GM21515 (cell line): ENCODE results near the gene GM2A.
"Not testable (repeated sequence)": the region's sequence is repeated elsewhere in the genome, so short reads cannot be mapped to it uniquely, and the experiment has no call there.

Experiments used
- ATAC-seq: cut with Tn5 transposase; IDR thresholded peaks from one replicate; pipeline ENCODE4 v1.9.1; 2021; ENCODE audit not compliant: unreplicated experiment

Gene GM2A

DNA sequence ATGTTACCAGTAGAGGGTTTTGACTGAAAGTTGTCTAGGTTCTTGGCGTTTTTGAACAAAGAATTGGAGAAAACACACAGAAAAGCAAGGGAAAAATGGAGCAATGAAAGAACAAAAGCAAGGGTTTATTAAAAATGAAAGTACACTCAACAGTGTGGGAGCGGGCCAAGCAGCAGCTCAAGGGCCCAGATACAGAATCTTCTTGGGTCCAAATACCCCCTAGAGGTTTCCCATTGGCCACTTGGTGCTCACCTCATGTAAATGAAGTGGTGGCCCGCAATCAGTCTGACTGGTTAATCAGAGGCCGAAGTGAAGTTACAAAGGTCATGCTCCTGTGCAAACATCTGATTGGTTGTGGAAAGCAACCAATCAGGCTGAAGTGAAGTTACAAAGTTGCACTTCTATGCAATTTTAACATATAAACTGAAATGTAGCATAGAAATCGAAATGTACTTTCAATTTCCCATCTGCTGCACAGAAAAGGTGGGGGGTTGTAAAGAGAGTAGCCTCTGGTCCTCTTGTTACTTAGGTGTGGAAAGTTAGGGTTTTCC is 1.9 kb upstream of the GM2A start:
- no peak for ATAC-seq

DNA sequence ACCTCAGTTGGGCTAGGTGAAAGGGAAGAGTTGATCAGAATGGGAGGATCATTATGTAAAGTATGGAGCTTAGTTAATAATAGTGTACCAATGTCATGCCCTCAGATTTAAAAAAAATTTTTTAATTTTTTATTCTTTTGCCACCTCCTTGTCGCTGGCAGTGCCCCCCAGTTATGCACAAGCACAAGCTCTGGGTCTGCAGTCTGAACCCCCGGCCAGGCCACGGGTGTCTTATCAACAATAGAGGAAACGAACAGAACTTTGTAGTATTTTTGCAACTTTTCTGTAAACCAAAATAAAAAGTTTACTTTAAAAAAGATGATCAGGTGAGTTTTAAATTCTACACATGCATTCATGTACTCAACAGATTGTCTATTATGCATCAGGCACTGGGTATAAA is 1.4 kb upstream of the GM2A start:
- no peak for ATAC-seq

DNA sequence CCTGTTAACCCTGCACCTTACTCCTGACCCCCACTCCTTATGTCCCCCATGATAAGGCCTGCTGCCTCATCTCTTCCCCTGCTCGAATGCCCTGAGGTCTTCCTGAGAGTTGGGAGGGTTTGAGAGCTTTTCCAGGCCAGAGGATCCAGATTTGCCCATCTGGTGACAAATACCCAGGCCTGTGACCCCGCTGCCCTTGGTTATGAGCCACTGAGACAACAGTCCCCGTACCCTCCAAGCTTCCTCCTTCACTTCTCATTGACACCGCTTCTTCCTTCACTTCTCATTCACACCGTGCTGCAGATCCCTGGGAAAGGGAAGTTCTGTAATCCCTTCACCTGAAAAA is 593 bp downstream of the GM2A start:
- no peak for ATAC-seq

DNA sequence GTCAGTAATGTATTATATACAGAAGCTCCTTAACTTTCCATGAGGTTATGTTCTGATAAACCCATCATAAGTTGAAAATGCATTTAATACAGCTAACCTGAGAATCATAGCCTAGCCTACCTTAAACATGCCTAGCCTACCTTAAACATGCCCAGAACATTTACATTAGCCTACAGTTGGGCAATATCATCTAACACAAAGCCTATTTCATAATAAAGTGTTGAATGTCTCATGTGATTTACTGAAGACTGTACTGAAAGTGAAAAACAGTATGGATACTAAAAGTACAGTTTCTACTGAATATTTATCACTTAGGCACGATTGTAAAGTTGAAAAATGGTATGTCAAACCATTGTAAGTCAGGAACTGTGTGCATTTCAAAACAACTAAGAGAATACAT is 1.6 kb downstream of the GM2A start:
- ATAC-seq: no peak

DNA sequence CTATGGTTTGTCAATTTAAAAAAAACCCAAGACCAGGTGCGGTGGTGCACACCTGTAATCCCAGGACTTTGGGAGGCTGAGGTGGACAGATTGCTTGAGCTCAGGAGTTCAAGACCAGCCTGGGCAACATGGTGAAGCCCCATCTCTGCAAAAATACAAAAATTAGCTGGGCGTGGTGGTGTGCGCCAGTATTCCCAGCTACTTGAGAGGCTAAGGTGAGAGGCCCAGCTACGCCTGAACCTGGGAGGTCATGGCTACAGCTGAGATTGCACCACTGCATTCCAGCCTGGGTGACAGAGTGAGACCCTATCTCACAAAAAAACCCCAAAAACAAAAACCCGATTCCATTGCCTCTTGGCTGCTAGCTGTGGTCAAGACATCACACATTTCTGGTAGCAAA is 2.0 kb downstream of the GM2A start:
- ATAC-seq: not testable (repeated sequence)

DNA sequence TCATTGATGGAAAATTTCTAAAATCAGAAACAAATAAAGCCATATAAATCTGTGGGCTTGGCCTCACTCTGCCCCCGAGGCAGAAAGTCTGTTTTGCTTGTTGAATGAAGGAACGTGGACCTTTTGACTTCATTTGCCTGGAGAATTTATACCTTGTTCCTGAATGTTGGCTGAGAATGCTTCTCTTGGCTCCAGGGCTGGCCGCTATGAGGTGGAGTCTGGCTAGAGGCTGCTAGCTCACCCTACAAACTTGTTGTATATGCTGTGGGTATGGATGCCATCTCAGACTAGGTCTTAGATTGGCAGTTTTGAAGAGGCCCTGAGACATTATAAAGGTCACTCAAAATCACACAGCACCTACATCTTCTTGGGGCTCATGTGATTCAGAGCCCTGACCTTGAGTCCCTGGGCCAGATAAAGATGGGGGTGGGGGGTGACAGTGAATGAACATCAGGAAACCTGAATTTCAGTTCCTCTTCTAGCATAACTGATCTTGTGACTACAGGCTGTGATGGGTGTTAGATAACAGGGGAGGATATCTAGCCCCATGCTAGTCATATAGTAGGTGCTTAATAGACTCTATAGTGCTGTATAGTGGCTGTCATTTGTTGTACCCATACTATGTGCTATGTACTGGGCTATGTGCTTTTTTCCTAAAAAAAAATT is 2.8 kb downstream of the GM2A start:
- ATAC-seq: peak; percentile 43

DNA sequence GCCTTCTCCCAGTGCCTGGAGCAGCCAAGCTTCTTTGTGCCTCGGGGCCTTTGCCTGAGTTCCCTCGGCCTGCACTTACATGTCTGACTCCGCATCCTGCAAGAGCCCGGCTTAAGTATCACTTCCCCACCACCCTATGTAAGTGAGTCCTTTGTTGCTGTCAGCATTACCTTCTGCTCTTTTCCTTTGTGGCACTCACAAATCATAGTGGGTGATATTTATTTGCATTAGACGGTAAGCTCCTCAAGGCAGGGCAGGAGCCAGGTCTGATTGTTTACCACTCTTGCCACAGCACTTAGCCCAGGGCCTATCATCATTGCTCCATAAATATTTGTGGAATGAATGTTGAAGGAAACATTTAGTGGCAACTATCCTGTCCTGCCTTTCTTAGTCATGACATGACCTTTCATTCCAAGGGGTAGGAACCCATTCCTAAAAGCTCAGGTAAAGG is 4.8 kb downstream of the GM2A start:
- peak; percentile 33 for ATAC-seq

DNA sequence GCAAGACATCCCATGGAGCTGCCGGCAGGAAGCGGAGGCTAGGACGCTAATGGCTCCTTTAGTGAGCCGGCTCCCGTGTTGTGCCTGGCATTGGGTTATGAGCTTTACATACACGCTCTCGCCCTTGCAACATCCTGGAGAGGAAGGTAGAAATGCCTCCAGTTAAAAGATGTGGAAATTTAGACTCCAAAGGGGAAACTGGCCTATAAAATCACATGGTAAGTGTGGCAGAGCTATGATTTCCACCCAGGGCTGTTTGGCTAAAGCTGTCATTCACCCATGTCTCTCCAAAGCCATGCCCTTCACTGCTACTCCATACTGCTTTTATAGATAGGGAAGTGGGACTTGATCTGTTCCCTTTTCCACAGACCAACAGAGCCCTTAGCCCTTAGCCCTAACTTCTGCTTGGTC is 5.2 kb downstream of the GM2A start:
- ATAC-seq: no peak

DNA sequence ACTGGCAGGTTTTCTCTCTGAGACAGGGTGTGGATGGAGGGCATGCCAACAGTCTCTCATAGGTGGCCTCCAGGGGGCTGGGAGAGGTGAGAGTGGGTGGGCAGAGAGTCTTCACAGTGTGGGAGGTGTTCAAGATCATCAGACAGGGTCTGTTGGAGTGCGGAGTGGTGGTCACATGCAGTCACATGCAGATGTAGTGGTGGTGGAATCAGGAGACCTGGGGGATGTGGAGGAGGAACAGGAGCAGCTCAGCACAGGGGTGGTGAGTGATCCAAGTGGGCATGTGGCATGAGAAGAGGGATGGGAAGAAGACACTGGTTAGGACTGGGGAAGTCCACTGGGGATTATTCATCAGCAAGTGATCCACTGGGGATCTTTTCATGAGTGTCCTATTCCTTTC is 5.8 kb downstream of the GM2A start:
- ATAC-seq: no peak

DNA sequence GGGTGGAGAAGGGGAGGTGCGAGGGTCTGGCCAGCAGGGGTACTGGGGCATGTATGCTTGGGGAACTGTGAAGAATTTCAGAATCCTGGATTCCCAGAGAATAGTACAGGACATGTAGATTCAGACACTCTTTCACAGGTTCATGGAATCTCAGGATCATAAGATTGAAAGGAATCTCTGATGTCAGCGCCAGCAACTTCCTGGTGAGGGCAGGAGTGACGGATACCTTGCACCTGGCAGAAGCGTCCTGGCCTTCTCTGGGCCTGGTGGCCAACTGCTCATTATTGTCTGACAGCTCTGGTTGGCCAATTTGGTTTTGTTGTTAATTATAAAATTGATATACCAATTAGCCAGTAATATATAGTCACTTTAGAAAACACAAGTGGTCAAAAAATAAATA is 6.9 kb downstream of the GM2A start:
- ATAC-seq: no peak

DNA sequence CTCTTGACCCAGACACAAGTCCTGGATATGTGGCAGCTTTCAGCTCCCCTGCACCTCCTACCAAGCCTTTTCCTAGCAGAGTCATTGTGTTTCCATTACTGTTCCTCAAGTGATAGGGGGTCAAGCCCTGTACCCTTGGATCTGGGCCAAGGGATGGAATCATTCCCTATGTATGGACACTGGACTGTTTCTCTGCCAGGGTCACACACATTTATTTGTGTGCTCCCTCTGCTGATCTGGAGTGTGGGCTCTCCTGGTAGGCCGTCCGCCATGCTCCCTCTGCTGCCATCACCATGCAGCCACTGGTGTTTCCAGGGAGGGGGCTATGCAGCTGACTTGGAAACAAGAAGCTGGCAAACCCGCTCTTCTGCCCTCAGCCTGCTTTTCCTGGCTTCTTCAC is 9.5 kb downstream of the GM2A start:
- ATAC-seq: no peak

DNA sequence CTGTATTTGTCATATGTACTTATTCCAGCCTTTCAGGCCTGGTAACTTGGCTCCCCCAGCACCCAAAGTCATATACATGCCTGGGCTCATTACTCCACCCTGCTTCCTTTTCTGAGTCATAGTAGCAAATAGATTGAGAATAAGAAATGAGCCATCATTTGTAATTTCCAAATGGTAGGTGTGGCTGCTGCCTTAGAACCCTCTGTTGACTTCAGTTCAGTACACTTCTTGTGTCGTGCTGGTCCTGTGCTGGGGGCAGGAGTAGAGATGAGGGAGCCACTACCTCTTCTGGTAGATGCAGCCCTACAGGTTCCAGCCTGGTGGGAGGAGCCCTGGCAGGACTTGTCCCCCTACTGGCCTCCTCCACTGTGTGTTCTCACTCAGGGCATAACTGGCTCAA is 11.1 kb downstream of the GM2A start:
- no peak for ATAC-seq

DNA sequence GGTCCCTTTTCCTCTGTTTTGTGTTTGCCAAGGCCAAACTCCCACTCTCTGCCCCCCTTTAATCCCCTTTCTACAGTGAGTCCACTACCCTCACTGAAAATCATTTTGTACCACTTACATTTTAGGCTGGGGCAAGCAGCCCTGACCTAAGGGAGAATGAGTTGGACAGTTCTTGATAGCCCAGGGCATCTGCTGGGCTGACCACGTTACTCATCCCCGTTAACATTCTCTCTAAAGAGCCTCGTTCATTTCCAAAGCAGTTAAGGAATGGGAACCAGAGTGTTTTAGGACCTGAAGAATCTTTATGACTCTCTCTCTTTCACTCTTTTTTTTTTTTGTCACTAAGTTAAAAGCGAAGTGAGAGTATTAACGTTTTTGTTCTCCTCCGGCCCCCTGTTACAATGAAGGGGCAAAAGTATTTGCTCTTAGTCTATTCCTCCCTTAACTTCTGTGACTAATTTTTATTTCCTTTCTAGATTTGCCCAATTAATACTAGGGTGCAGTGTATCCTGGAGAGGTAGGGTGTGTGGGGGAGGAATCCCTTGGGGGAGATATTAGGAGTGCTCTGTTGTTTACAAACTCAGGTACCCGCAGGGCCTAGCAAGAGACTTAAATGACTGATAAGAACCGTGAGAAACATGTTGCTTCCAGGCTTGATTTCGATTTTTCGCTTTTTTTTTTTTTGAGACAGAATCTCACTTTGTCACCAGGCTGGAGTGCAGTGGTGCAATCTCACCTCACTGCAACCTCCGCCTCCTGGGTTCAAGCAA is 14.7 kb downstream of the GM2A start:
- no peak for ATAC-seq

DNA sequence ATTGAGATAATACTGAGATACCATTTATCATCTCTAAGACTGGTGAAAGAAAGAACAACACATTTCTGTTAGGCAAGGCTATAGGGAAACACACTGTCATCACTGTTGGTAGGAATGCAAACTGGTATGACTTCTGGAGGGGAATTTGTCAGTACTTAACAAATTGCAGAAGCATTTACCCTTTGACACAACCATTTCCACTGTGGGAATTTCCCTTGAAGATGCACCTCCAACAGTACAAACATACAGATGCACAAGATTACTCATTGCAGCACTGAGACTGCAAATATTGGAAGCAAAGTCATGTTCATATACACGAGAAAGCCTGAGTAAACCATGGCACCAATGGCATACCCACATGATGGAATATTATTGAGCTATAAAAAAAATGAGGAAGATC is 17.6 kb downstream of the GM2A start:
- peak; percentile 83 for ATAC-seq

DNA sequence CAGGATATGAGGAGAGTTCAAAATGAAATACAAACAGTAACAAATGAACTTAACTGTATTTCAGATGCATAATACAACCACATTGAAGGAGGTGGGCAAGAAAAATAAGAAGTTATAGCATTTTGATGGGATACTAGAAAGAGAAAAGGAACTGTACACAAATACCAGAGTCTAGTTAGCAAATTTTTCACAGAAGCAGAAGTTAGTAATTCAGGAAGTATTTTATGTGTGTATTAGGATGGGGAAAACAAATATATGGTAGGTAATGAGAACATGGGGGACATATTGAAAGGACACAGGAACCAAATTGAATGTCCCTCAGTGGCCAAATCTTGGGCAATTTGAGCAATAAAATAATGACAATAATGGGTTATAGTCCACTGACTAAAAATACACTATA is 18.4 kb downstream of the GM2A start:
- no peak for ATAC-seq

DNA sequence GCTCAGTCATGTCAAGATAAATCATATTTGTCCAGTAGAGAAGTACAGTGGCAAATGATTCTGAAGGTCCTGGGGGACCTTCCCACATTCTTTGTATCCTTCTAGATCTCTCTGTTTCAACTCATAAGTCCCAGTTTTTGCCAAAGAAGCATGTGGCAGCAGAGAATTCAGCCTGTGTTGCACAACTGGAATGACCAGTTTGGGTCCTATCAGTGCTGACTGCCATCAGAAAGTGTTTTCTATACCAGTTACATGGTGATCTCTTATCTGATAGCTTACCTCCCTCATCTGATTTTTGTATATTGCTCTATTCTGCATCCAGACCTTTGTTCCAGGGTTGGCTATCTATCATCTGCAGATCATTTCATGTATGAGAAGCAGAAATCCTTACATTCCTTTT is 21.7 kb downstream of the GM2A start:
- ATAC-seq: no peak

DNA sequence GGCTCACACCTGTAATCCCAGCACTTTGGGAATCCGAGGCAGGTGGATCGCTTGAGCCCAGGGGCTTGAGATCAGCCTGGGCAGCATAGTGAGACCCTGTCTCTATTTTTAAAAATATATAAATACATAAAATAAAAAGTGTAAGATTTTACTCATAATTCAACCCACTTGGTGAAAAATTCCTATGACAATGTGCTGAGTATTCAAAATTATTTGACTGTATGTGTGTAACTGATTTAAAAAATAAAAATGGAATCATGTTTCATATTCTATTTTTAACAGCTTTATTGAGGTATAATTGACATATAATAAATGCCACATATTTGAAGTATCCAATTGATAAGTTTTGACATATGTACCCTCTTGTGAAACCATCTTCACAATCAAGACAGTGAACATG is 22.8 kb downstream of the GM2A start:
- no peak for ATAC-seq

DNA sequence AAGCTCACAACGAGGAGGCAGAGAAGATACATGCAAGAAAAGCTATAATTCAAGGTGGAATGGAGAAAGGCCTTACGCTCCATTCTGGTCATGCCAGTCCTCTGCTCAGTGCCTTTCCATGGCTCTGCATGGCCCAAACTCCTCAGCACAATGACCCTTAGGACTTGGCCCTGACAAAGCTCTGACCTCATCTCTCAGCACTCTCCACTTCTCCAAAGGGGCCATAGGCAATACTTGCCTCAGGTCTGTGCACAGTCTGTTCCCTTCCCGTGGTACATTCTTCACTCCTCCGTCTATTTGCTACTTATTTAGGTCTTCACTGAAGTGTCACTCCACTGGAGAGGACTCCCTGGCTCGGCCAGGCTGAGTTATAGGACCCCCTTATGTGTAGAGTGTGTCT is 25.9 kb downstream of the GM2A start:
- no peak for ATAC-seq

DNA sequence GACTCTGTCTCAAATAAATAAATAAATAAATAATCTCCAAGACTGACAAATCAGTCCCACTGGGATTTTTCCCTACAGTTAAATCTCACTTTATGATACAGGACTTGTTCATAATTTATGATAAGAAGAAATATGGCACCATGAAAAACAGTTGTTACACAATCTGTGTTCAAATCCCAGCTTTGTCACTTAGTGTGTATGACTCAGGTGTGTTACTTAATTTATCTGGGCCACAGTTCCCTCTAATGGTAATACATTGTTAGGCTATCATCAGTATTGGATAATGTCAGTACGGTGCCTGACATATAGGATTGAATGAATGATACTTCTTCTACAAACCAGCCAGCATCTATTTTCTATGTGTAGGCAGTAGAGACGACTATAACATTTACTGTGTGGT is 27.5 kb downstream of the GM2A start:
- no peak for ATAC-seq

DNA sequence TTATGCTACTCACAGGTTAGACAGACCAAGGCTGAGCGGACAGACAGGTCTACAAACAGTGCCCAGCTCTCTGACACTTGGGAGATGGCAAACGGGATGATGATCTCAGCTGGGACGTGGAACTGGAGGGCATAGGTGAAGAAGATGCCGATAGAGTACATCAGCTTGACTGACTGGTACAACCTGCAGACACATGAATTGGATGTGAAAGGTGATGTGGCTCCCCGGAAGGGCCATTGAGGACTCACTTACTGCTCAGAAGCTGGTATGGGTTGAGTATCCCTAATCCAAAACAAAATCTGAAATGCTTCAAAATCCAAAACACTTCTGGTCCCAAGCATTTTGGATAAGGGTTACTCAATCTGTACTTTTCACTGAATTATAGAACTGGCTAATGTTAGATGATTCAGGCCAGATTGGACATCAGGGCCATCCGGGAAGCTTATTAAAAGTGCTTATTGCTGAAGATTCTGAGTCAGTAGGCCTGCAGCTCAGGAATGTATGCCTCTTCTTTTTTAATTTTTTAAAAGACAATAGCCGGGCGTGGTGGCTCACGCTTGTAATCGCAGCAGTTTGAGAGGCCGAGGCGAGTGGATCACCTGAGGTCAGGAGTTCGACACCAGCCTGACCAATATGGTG is 28.1 kb downstream of the GM2A start:
- no peak for ATAC-seq

DNA sequence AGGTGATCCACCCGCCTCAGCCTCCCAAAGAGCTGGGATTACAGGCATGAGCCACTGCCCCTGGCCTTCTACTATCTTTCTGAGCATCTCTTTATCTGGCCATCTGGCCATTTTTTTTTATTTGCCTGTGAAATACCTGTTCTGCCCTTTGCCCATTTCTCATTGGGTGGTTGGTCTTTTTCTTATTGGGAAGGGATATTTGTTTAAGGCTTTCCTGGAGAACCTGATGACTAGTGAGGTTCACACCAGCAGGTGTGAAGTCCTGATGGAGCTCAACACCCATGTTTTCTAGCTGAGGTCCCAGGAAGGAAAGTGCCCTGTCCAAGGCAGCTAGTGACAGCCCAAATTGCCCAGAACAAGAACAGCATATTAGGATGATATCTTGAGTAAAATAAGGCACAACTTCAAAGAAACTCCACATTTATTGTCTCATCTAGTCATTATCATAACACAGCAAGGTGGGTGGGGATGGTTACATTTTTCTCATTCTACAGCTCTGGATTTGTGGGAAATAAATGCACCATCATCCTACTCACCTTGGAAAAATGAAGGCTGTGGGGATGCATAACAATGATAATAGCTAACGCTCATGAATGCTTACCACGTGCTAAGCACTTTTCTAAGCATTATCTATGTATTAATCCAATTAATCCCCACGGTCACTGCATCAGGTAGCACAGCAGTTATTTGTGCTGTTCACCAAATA is 30.3 kb downstream of the GM2A start:
- ATAC-seq: no peak
